OCI-LY7 (cell line): Measurements from ENCODE around the gene CNOT6.

Experiments used
- CTCF ChIP-seq: fragments of 200-600 bp; sonication (generic); conservative IDR thresholded peaks from 2 replicates; pipeline ENCODE4 v1.5.1; 2014; ENCODE audit warnings: mild to moderate bottlenecking, antibody characterized with exemption, low read length, moderate library complexity, mixed read lengths
- EZH2phosphoT487 ChIP-seq: fragments of 200-600 bp; sonication (generic); IDR thresholded peaks from 2 replicates; pipeline ENCODE4 v1.6.1; 2018; ENCODE audit warnings: low read depth, borderline replicate concordance, mild to moderate bottlenecking, mixed run types, antibody characterized with exemption, low read length, moderate library complexity, mixed read lengths

GRCh38 chr5:180470966-180471582 lies 23.1 kb upstream of the CNOT6 start:
- peak; percentile 94 for TF ChIP-seq CTCF
- no peak for TF ChIP-seq EZH2phosphoT487
